GM18526 (cell line): ENCODE results near the gene GABPB1.

ENCODE experiments used
- POLR2A ChIP-seq: IDR thresholded peaks from 3 replicates; pipeline ENCODE4 v1.6.1; 2011; ENCODE audit not compliant: insufficient read length; ENCODE audit errors: extremely low read depth

GABPB1 gene

GRCh38 chr15:50241684-50242450, 113.1 kb downstream of the GABPB1 start:
- no peak for TF ChIP-seq POLR2A

DNA sequence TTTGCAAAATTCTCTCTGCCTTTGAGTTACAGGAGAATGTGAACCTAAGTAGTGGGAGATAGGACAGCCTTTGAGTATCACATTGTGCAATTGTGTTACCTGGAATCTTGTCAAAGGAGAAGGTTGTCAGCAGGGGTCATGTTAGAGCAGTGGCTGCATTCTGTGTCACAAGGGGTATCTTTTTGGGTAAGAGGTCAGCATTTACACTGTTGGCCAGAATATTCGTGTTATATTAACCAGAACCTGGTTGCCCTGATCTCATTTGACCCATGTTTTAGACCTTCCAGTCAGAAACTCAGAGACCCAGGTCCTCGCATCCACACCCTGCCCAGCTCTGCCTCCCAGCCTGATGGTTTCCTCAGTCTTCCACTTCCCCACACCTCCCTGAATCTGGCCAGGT, 116.7 kb downstream of the GABPB1 start:
- no peak for TF ChIP-seq POLR2A

DNA sequence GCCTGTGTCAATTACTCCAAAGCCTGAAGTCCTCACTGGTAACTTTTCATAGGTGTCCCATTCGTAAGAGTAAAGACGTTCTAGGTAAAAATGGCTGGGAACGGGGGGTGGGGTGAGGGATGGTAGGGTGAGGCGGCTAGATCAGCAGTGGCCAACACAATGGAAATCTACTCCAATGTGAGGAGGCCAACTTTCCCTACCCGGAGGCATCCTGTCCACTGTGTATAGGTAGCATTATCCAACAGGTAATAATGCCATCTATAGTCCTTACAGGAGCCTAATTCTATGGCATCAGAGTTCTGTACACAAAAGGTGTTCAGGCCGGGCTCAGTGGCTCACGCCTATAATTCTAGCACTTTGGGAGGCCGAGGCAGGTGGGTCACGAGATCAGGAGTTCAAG, 118.6 kb downstream of the GABPB1 start:
- no peak for TF ChIP-seq POLR2A

DNA sequence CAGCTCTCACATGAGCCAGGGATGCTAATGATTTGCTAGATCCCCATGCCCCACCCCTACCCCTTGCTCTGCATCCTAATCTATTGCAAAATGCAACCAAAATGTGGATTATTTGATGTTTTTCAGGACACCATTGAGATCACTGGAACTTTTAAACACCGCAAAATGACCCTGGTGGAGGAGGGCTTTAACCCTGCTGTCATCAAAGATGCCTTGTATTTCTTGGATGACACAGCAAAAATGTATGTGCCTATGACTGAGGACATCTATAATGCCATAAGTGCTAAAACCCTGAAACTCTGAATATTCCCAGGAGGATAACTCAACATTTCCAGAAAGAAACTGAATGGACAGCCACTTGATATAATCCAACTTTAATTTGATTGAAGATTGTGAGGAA, 119.2 kb downstream of the GABPB1 start:
- TF ChIP-seq POLR2A, result no peak

- no peak for TF ChIP-seq POLR2A
Measured at GRCh38 chr15:50234764-50235163, 120.2 kb downstream of the GABPB1 start.

DNA sequence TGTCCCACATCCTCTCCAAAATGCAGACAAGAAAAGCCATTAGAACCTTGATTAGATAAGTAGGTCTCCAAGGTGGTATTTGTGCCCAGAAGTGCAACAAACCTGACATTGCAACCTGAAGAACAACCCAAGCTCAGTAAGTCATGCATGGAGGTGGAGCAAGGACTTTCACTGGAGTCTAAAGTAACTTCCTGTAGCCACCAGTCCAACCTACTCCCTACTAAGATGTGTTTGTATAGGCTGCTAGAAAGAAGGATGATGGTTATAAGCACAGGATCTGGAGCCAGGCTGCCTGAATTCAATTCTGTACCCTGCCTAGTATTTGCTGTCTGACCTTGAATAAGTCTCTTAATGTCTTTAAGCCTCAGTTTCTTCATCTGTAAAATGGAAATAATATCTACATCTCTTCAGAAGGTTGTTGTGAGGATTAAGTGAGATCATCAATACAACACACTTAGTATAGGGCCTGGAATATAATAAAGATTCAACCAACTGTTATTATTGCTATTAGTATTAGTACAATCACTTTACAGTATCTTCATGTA, 121.7 kb downstream of the GABPB1 start:
- no peak for TF ChIP-seq POLR2A

GRCh38 chr15:50232791-50233190, 122.2 kb downstream of the GABPB1 start:
- TF ChIP-seq POLR2A, result no peak

DNA sequence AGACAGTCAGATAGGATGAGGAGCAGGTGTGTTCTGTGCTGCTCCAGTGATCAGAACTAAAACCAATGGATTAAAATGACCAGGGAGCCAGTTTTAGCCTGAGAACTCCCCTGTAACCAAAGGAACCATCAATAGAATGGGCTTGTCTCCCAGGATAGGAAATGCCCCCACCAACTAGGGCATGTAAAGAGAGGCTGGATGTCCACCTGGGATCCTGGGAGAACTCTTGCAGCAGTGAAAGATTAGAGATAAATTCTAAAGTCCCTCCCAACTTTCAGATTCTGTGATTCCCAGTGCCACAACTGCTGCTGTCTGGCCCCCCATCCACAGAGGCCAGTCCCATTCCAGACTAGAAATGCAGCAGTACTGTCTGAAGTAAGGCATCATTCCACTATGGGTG, 123.2 kb downstream of the GABPB1 start:
- no peak for TF ChIP-seq POLR2A

DNA sequence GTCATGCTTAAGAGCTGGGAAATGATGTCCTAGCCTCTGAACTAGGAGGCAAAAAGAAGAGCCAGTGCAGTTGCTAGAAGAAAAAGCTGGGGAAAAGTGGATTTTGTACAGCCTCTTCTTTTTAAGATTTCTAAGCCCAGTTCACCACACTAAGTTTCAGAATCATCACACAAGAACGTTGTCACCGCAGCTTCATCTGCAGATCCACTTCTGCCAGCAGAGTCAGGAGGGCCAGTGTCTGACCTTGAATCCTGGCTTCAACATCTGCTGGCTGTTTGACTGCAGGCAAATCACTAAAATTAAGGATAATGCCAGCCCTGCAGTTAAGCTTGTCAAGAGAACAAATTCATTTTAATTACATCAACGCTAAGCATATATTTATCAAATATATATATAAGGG, 125.7 kb downstream of the GABPB1 start:
- TF ChIP-seq POLR2A, result no peak

- no peak for TF ChIP-seq POLR2A
Measured at GRCh38 chr15:50228866-50229265, 126.1 kb downstream of the GABPB1 start.

DNA sequence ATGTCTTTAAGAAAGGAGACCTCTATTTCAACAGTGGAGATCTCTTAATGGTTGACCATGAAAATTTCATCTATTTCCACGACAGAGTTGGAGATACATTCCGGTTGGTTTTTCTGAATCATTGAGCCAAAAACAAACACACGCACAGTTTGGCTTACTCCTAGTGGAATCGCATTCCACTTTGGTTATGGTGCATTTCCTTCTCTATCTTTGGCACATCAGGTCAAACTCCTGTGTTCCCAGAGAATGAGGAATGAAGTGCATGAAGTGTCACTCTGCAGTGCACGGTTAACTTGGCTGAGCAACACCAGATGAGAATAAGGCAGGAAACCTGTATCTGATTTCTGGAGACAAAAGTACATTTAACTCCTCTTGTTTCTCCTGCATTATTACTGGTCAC, 127.9 kb downstream of the GABPB1 start:
- no peak for TF ChIP-seq POLR2A

DNA sequence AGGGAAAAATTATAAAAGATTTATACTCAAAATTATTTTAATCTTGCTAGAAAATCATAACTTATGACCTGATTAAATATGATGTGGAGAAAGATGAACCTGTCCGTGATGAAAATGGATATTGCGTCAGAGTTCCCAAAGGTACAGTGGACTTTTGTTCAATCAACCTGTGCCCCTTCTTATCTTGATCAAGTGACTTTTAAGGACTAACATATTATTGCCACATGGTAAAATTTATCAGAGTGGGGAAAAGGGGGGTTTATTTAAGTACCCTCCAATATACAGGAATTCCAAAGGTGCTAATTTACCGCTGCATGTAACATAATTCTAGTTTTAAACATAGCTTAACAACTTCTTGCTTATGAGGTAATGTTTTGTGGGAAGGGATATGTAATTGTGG, 129.1 kb downstream of the GABPB1 start:
- no peak for TF ChIP-seq POLR2A
